Esophagus squamous epithelium (tissue), 4 donors: ENCODE measurements around the gene ARRDC3.

Source experiments
- CTCF ChIP-seq, 6 experiments: fragments of 450-650 bp in 4 of 6; fragments of 200-600 bp in 2 of 6; sonication (generic) in 2 of 6; IDR thresholded peaks; one replicate each; pipeline ENCODE4 v1.5.1; 2016 to 2019; ENCODE audit warnings: antibody characterized with exemption in 6 of 6, mild to moderate bottlenecking in 4 of 6, moderate library complexity in 4 of 6
- POLR2A ChIP-seq, 4 donors: fragments of 450-650 bp; IDR thresholded peaks; one replicate each; pipeline ENCODE4 v1.6.1; 2017; ENCODE audit warnings: antibody characterized with exemption in 4 of 4, mild to moderate bottlenecking in 4 of 4, moderate library complexity in 3 of 4

GRCh38 chr5:91359962-91360609, 23.0 kb downstream of the ARRDC3 start:
- TF ChIP-seq CTCF (IDR thresholded peaks at IDR 0.05) (no peak), POLR2A (IDR thresholded peaks at IDR 0.05) (no peak)
